Tibial artery (tissue), 4 donors: ENCODE results near the gene NAT9.

ENCODE experiments used
- DNase-seq, 2 donors: peaks; one replicate each; pipeline ENCODE4 v3.0.0-alpha.2; 2019
- H3K27ac ChIP-seq, 2 donors: fragments of 200-600 bp; sonication (generic) in 1 of 2; 1 replicate in 1 of 2; 2 replicates in 1 of 2; pipeline ENCODE4 v1.5.1; 2018 to 2019; ENCODE audit warnings: mild to moderate bottlenecking in 1 of 2
- H3K27me3 ChIP-seq, 2 donors: fragments of 200-600 bp; sonication (generic) in 1 of 2; one replicate each; pipeline versions ENCODE4 v1.5.1 to v1.6.0; 2016 to 2019
- H3K36me3 ChIP-seq, 3 donors: fragments of 200-600 bp; sonication (generic) in 2 of 3; one replicate each; pipeline ENCODE4 v1.5.1; 2016 to 2019; ENCODE audit warnings: mild to moderate bottlenecking in 2 of 3
- H3K4me1 ChIP-seq, 4 donors: fragments of 200-600 bp; sonication (generic) in 2 of 4; 1 replicate in 3 of 4; 2 replicates in 1 of 4; pipeline ENCODE4 v1.5.1; 2016 to 2019
- H3K4me3 ChIP-seq, 2 donors: fragments of 200-600 bp; sonication (generic) in 1 of 2; 1 replicate in 1 of 2; 2 replicates in 1 of 2; pipeline ENCODE4 v1.5.1; 2018 to 2019; ENCODE audit warnings: mild to moderate bottlenecking in 2 of 2
- H3K9me3 ChIP-seq, 3 donors: fragments of 200-600 bp; sonication (generic) in 1 of 3; one replicate each; pipeline ENCODE4 v1.5.1; 2016 to 2019
- CTCF ChIP-seq, 2 experiments: fragments of 200-600 bp in 1 of 2; fragments of 450-650 bp in 1 of 2; IDR thresholded peaks; one replicate each; pipeline ENCODE4 v1.5.1; 2017 to 2019; ENCODE audit warnings: antibody characterized with exemption in 2 of 2, mild to moderate bottlenecking in 1 of 2, moderate library complexity in 1 of 2
- intact Hi-C: fragments of 100-400 bp; cut with DNase I; formaldehyde crosslinking; loops from one replicate; pipeline ENCODE4 v1.15.0; 2023; ENCODE audit warnings: low total_unique reads

The NAT9 gene

DNA sequence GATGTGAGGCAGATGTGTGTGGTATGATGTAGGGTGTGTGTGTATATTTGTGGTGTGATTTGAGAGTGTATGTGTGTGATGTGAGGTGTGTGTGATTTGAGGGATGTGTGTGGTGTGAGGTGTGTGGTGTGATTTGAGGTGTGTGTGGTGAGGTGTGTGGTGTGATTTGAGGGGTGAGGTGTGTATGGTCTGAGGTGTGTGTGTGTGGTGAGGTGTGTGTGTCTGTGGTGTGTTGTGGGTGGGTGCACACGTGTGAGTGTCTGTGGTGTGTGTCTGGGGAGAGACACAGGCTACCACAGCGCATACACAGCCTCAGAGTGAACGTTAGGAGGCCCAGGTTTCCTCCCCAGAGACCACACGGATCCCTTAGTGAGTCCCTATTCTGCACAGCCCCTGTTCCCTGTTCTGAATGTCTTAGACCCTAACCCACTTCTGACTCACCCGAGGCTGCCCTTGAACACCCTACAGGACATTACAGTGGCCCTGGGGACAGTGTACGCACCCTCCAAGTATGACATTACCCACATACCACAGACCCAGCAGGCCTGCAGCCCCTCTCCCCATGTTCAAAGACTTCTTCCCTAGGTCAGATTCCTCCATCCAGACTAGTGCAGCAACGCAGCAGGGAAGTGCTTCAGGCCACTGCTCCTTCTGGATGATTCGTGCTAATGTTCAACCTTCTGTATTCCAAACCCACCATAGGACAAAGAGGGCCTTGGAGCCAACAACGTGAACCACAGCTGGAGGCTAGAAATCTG lies 42.6 kb downstream of the NAT9 start:
- intact Hi-C loops, result no loop called here
- H3K27me3 ChIP-seq, result peaks cover 0 to 76% of the 10 kb centered on the region in 2 donors

DNA sequence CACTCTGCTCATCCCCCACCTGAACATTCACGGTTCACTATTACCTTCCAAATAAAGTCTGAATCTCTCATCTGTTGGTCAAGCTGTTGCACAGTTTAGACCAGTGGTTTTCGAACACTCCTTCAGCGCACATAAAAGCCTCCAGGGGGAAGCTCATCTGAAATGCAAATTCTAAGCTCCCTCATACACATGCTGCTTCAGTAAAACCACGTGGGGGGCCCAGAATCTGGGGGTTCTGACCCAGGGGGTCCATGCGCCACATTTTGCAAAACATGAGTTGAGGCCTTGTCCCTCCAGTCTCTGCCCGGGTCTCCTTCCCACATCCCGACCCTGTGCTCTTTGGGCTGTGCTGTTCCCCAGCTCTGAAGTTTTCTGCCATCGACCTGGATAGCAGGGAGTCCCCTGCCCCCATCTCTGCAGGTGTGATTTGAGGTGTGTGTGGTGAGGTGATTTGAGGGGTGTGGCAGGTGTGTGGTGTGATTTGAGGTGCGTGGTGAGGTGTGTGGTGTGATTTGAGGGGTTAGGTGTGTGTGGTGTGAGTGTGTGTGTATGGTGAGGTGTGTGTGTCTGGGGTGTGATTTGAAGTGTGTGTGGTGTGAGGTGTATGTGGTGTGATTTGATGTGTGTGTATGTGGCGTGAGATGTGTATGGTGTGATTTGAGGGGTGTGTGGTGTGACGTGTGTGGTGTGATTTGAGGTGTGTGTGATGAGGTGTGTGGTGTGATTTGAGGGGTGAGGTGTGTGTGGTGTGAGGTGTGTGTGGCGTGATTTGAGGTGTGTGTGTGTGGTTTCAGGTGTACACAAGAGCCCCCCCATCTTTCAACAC lies 43.9 kb downstream of the NAT9 start:
- Histone ChIP-seq H3K4me1 (peaks cover 0 to 14% (median 10%) of the 10 kb centered on the region in 4 donors), H3K9me3 (no peaks in the 10 kb centered on the region), H3K4me3 (no peak overlapping the region), H3K27ac (no peak overlapping the region), H3K36me3 (no peaks in the 10 kb centered on the region), H3K27me3 (peaks cover 0 to 67% of the 10 kb centered on the region in 2 donors)
- TF ChIP-seq CTCF (IDR thresholded peaks at IDR 0.05), result no peak
- intact Hi-C loops, result no loop called here
- no peak for DNase-seq

More for the DNA sequence above, 42.6 kb downstream of the NAT9 start:
- Histone ChIP-seq H3K4me3 (no peak overlapping the region), H3K36me3 (no peaks in the 10 kb centered on the region), H3K9me3 (no peaks in the 10 kb centered on the region), H3K4me1 (peaks cover 0 to 25% (median 20%) of the 10 kb centered on the region in 4 donors), H3K27ac (no peak overlapping the region)
- TF ChIP-seq CTCF (IDR thresholded peaks at IDR 0.05), result no peak
- no peak for DNase-seq

- no peak for DNase-seq
- H3K27me3 ChIP-seq, result peaks cover 0 to 58% of the 10 kb centered on the region in 2 donors
- intact Hi-C loops, result no loop called here
Observed at GRCh38 chr17:74731347-74731605, 44.9 kb downstream of the NAT9 start.

DNA sequence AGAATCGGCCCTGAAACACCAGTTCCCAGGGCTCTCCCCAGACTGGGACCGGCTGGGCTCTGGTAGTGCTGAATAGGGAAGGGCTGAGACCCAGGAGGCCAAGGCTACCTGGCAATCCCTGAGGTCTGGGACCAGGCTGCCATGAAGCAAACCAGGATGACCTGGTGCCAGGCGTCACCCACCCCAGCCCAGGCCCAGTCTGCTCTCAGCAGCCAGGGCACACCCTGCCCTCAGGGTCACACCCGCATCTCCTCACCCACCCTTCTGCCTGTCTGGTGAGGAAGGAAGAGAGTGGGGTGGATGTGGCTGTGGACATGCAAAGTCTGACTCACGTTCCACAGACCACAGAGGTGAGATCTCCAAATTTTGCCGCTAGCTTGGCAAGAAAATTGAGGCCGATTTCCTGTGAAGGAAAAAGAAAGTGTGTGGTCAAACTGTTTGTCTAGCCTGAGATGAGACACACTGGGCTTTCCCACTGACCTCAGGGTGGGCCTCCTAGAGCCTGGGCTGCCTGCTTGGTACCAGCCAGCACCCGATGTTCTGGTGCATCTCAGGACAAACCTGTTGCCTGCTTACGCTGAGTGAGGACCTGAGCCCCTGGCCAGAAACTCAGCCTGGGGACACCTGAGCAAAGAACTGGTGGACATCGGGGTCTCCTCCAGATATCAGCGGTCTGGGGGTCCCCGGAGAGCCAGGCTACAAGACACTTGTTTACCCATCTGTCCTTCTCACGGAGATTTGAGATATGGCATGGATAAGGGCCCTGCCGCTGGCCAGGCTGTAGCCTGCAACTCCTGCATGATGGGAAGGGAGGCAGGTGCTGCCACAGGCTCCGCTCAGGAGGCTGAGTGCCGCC lies 45.4 kb downstream of the NAT9 start:
- peaks cover 0 to 52% of the 10 kb centered on the region in 2 donors for H3K27me3 ChIP-seq
- H3K4me1 ChIP-seq, result no peaks in the 10 kb centered on the region
- intact Hi-C loops, result no loop called here
- H3K27ac ChIP-seq, result no peak overlapping the region
- no peaks in the 10 kb centered on the region for H3K9me3 ChIP-seq
- TF ChIP-seq CTCF (IDR thresholded peaks at IDR 0.05), result no peak
- H3K36me3 ChIP-seq, result no peaks in the 10 kb centered on the region
- H3K4me3 ChIP-seq, result no peak overlapping the region
- no peak for DNase-seq

More at GRCh38 chr17:74731347-74731605, 44.9 kb downstream of the NAT9 start:
- H3K9me3 ChIP-seq, result no peaks in the 10 kb centered on the region
- H3K4me1 ChIP-seq, result peaks cover 0 to 4% (median 1%) of the 10 kb centered on the region in 4 donors
- H3K36me3 ChIP-seq, result no peaks in the 10 kb centered on the region
- no peak overlapping the region for H3K4me3 ChIP-seq
- TF ChIP-seq CTCF (IDR thresholded peaks at IDR 0.05), result no peak
- H3K27ac ChIP-seq, result no peak overlapping the region

- intact Hi-C loops, result no loop called here
Observed at GRCh38 chr17:74729866-74730265, 46.3 kb downstream of the NAT9 start.

More at GRCh38 chr17:74729866-74730265, 46.3 kb downstream of the NAT9 start:
- Histone ChIP-seq H3K9me3 (no peaks in the 10 kb centered on the region), H3K4me1 (no peaks in the 10 kb centered on the region), H3K4me3 (no peak overlapping the region), H3K27me3 (peaks cover 0 to 47% of the 10 kb centered on the region in 2 donors), H3K36me3 (no peaks in the 10 kb centered on the region), H3K27ac (no peak overlapping the region)
- DNase-seq, result no peak
- TF ChIP-seq CTCF (IDR thresholded peaks at IDR 0.05), result no peak
